IPS DF 6.9 (cell line): Measurements from ENCODE around the gene TANK.

Experiments
- DNase-seq: peaks from one replicate; pipeline ENCODE4 v3.0.0-alpha.2; 2013; ENCODE audit warnings: low read depth, low spot score
- H3K27ac ChIP-seq: one replicate; pipeline ENCODE4 v1.5.1; 2013; ENCODE audit warnings: low read length, control low read depth
- H3K27me3 ChIP-seq: 2 replicates; pipeline ENCODE4 v1.6.1; 2013; ENCODE audit warnings: mild to moderate bottlenecking, low read length; ENCODE audit not compliant: control insufficient read depth, insufficient read depth
- H3K36me3 ChIP-seq: 2 replicates; pipeline ENCODE4 v1.6.1; 2013; ENCODE audit warnings: low read length; ENCODE audit not compliant: control insufficient read depth, insufficient read depth
- H3K4me1 ChIP-seq: 2 replicates; pipeline ENCODE4 v1.6.1; 2013; ENCODE audit warnings: low read length; ENCODE audit not compliant: control insufficient read depth, insufficient read depth
- H3K4me3 ChIP-seq: 2 replicates; pipeline ENCODE4 v1.5.1; 2013; ENCODE audit warnings: mild to moderate bottlenecking, low read length
- H3K9me3 ChIP-seq: 2 replicates; pipeline ENCODE4 v1.6.1; 2013; ENCODE audit warnings: low read length, inconsistent platforms; ENCODE audit not compliant: control insufficient read depth, insufficient read depth
- WGBS: extraction: QIAGEN DNeasy Blood & Tissue Kit; methylation state at CpG from one replicate; pipeline ENCODE4 v1.1.7; 2013; ENCODE audit warnings: mixed read lengths, missing lambda C conversion rate; ENCODE audit not compliant: insufficient read length, insufficient coverage; 5-methylcytosine and 5-hydroxymethylcytosine counted together

Gene TANK

GRCh38 chr2:161119483-161119882 lies 40.7 kb upstream of the TANK start:
- Histone ChIP-seq H3K4me1 (no peaks in the 10 kb centered on the region; the same call in 1 of the 2 replicates), H3K36me3 (no peaks in the 10 kb centered on the region), H3K9me3 (no peaks in the 10 kb centered on the region), H3K27me3 (no peaks in the 10 kb centered on the region), H3K4me3 (no peak overlapping the region), H3K27ac (no peak overlapping the region)
- no peak for DNase-seq

GRCh38 chr2:161120775-161121174 lies 39.5 kb upstream of the TANK start:
- no CpG with 5 or more reads among the region's 6 CpGs for WGBS
- H3K9me3 ChIP-seq: no peaks in the 10 kb centered on the region

GRCh38 chr2:161121622-161122021 lies 38.6 kb upstream of the TANK start:
- no CpG with 5 or more reads among the region's 2 CpGs for WGBS
- H3K36me3 ChIP-seq: no peaks in the 10 kb centered on the region
- no peaks in the 10 kb centered on the region; the same call in 1 of the 2 replicates for H3K4me1 ChIP-seq
- H3K4me3 ChIP-seq: no peak overlapping the region
- H3K9me3 ChIP-seq: no peaks in the 10 kb centered on the region
- H3K27ac ChIP-seq: no peak overlapping the region
- no peak for DNase-seq
- no peaks in the 10 kb centered on the region for H3K27me3 ChIP-seq

More at GRCh38 chr2:161120775-161121174, 39.5 kb upstream of the TANK start:
- H3K4me1 ChIP-seq: no peaks in the 10 kb centered on the region; the same call in 1 of the 2 replicates
- H3K27ac ChIP-seq: no peak overlapping the region
- no peak for DNase-seq
- H3K4me3 ChIP-seq: no peak overlapping the region
- no peaks in the 10 kb centered on the region for H3K36me3 ChIP-seq
- no peaks in the 10 kb centered on the region for H3K27me3 ChIP-seq

GRCh38 chr2:161122772-161123530 lies 37.3 kb upstream of the TANK start:
- no CpG with 5 or more reads among the region's 3 CpGs for WGBS
- Histone ChIP-seq H3K4me3 (no peak overlapping the region), H3K27ac (no peak overlapping the region), H3K9me3 (no peaks in the 10 kb centered on the region), H3K4me1 (no peaks in the 10 kb centered on the region; the same call in 1 of the 2 replicates), H3K36me3 (no peaks in the 10 kb centered on the region), H3K27me3 (no peaks in the 10 kb centered on the region)
- no peak for DNase-seq

- Histone ChIP-seq H3K4me1 (no peaks in the 10 kb centered on the region; the same call in 1 of the 2 replicates), H3K4me3 (no peak overlapping the region), H3K9me3 (no peaks in the 10 kb centered on the region), H3K27me3 (no peaks in the 10 kb centered on the region), H3K27ac (no peak overlapping the region), H3K36me3 (no peaks in the 10 kb centered on the region)
- WGBS: no CpG with 5 or more reads among the region's 2 CpGs
- DNase-seq: no peak
Measured at GRCh38 chr2:161123531-161124030, 36.6 kb upstream of the TANK start.

GRCh38 chr2:161124201-161124600 lies 36.0 kb upstream of the TANK start:
- no CpG with 5 or more reads among the region's 2 CpGs for WGBS
- Histone ChIP-seq H3K4me1 (no peaks in the 10 kb centered on the region; the same call in 1 of the 2 replicates), H3K36me3 (no peaks in the 10 kb centered on the region), H3K4me3 (no peak overlapping the region), H3K9me3 (no peaks in the 10 kb centered on the region), H3K27ac (no peak overlapping the region), H3K27me3 (no peaks in the 10 kb centered on the region)
- DNase-seq: no peak

GRCh38 chr2:161128885-161129284 lies 31.3 kb upstream of the TANK start:
- no peak for DNase-seq
- H3K4me3 ChIP-seq: no peak overlapping the region
- WGBS: no CpG with 5 or more reads among the region's 3 CpGs

GRCh38 chr2:161130354-161130753 lies 29.9 kb upstream of the TANK start:
- Histone ChIP-seq H3K27me3 (no peaks in the 10 kb centered on the region), H3K9me3 (no peaks in the 10 kb centered on the region), H3K27ac (no peak overlapping the region), H3K4me1 (peaks cover 4% of the 10 kb centered on the region; the same call in 1 of the 2 replicates), H3K4me3 (no peak overlapping the region), H3K36me3 (no peaks in the 10 kb centered on the region)
- no CpG with 5 or more reads among the region's 8 CpGs for WGBS
- DNase-seq: no peak

More at GRCh38 chr2:161128885-161129284, 31.3 kb upstream of the TANK start:
- no peaks in the 10 kb centered on the region for H3K9me3 ChIP-seq
- no peaks in the 10 kb centered on the region for H3K27me3 ChIP-seq
- H3K4me1 ChIP-seq: no peaks in the 10 kb centered on the region
- no peaks in the 10 kb centered on the region for H3K36me3 ChIP-seq
- no peak overlapping the region for H3K27ac ChIP-seq

GRCh38 chr2:161131074-161131680 lies 29.1 kb upstream of the TANK start:
- H3K4me3 ChIP-seq: no peak overlapping the region
- no peak overlapping the region for H3K27ac ChIP-seq
- peaks cover 4% of the 10 kb centered on the region; the same call in 1 of the 2 replicates for H3K4me1 ChIP-seq
- no peaks in the 10 kb centered on the region for H3K9me3 ChIP-seq
- DNase-seq: no peak
- H3K36me3 ChIP-seq: no peaks in the 10 kb centered on the region
- no peaks in the 10 kb centered on the region for H3K27me3 ChIP-seq
- no CpG with 5 or more reads among the region's 4 CpGs for WGBS

- no CpG with 5 or more reads among the region's 1 CpG for WGBS
Measured at GRCh38 chr2:161131804-161132203, 28.4 kb upstream of the TANK start.

More at GRCh38 chr2:161131804-161132203, 28.4 kb upstream of the TANK start:
- Histone ChIP-seq H3K4me3 (no peak overlapping the region), H3K27me3 (no peaks in the 10 kb centered on the region), H3K9me3 (no peaks in the 10 kb centered on the region), H3K36me3 (no peaks in the 10 kb centered on the region), H3K27ac (no peak overlapping the region), H3K4me1 (peaks cover 4% of the 10 kb centered on the region; the same call in 1 of the 2 replicates)
- DNase-seq: no peak
